IMR-90 (cell line): ENCODE measurements around the gene GLRX2. TPM values are rescaled to one million over a fixed set of nuclear protein-coding genes. Genes with fewer than 3 reads are reported as not detected.

ENCODE experiments used
- ATAC-seq: fragments of 200-7000 bp; cut with Tn5 transposase; 2 replicates; pipeline ENCODE4 v1.9.1; 2020; ENCODE audit warnings: low read depth, mild to moderate bottlenecking, moderate library complexity
- BruUV-seq: library from RNA; stranded (reverse); fragments of 400-500 nt; replicated peaks from 2 replicates; lab custom pipeline; 2021; lab: Mats Ljungman, UMichigan
- CTCF ChIA-PET: fragments of 300-600 bp; formaldehyde crosslinking; extraction: SDS; loops from one replicate; lab custom pipeline; 2021; ENCODE audit warnings: antibody characterized with exemption; lab: Yijun Ruan, JAX
- POLR2A ChIA-PET: fragments of 300-600 bp; sonication (Branson Sonifier 250); formaldehyde crosslinking; loops from one replicate; lab custom pipeline; 2022; ENCODE audit warnings: antibody characterized with exemption; ENCODE audit not compliant: unreplicated experiment; lab: Charles Lee
- DNase-seq: peaks from one replicate; pipeline ENCODE4 v3.0.0; 2013
- H2AFZ ChIP-seq: replicated peaks from 2 replicates; pipeline ENCODE3; 2013; ENCODE audit warnings: low read length, mild to moderate bottlenecking; ENCODE audit not compliant: poor library complexity
- H2AK5ac ChIP-seq: 2 replicates; pipeline ENCODE4 v1.6.1; 2013; ENCODE audit warnings: low read depth, low read length, inconsistent platforms
- H2AK9ac ChIP-seq: replicated peaks from 2 replicates; pipeline ENCODE3; 2013; ENCODE audit warnings: mild to moderate bottlenecking, low read depth, low read length, moderate library complexity; ENCODE audit not compliant: poor library complexity
- H2BK120ac ChIP-seq: 2 replicates; pipeline ENCODE4 v1.6.1; 2013; ENCODE audit warnings: low read depth, low read length, inconsistent platforms
- H2BK15ac ChIP-seq: 3 replicates; pipeline ENCODE4 v1.6.1; 2013; ENCODE audit warnings: low read depth, low read length, inconsistent platforms
- H2BK20ac ChIP-seq: 2 replicates; pipeline ENCODE4 v1.6.1; 2013; ENCODE audit warnings: low read depth, mild to moderate bottlenecking, inconsistent platforms, low read length, moderate library complexity
- H2BK5ac ChIP-seq: 2 replicates; pipeline ENCODE4 v1.6.1; 2013; ENCODE audit warnings: mild to moderate bottlenecking, low read depth, low read length, inconsistent platforms; ENCODE audit not compliant: poor library complexity, severe bottlenecking
- H3K14ac ChIP-seq: replicated peaks from 2 replicates; pipeline ENCODE4 v1.6.1; 2013; ENCODE audit warnings: low read depth, low read length, inconsistent platforms
- H3K18ac ChIP-seq: 2 replicates; pipeline ENCODE4 v1.6.1; 2013; ENCODE audit warnings: low read depth, low read length, control low read depth
- H3K23ac ChIP-seq: 2 replicates; pipeline ENCODE4 v1.6.1; 2013; ENCODE audit warnings: low read depth, low read length, inconsistent platforms
- H3K27ac ChIP-seq: 2 replicates; pipeline ENCODE4 v1.5.1; 2013; ENCODE audit warnings: mild to moderate bottlenecking, control low read depth, low read length; ENCODE audit not compliant: insufficient read depth
- H3K27me3 ChIP-seq: 2 replicates; pipeline ENCODE4 v1.6.1; 2013; ENCODE audit warnings: low read length; ENCODE audit not compliant: control insufficient read depth, insufficient read depth
- H3K36me3 ChIP-seq: 2 replicates; pipeline ENCODE4 v1.6.1; 2013; ENCODE audit warnings: low read length, mixed read lengths; ENCODE audit not compliant: control insufficient read depth, insufficient read depth
- H3K4ac ChIP-seq: 2 replicates; pipeline ENCODE4 v1.6.1; 2013; ENCODE audit warnings: low read depth, low read length, inconsistent platforms
- H3K4me1 ChIP-seq: 2 replicates; pipeline ENCODE4 v1.6.1; 2013; ENCODE audit warnings: low read length, mixed read lengths; ENCODE audit not compliant: control insufficient read depth, insufficient read depth
- H3K4me2 ChIP-seq: 2 replicates; pipeline ENCODE4 v1.6.1; 2013; ENCODE audit warnings: low read depth, mild to moderate bottlenecking, control low read depth, low read length, moderate library complexity
- H3K4me3 ChIP-seq: 2 replicates; pipeline ENCODE4 v1.5.1; 2013; ENCODE audit warnings: low read depth, mild to moderate bottlenecking, control low read depth, low read length, moderate library complexity; ENCODE audit not compliant: insufficient read depth
- H3K56ac ChIP-seq: 2 replicates; pipeline ENCODE4 v1.6.1; 2013; ENCODE audit warnings: low read length, inconsistent platforms; ENCODE audit not compliant: insufficient read depth; ENCODE audit errors: extremely low read depth
- H3K79me1 ChIP-seq, 2 experiments: 2 replicates each; pipeline ENCODE4 v1.6.1; 2013; ENCODE audit warnings: low read length in 2 of 2, inconsistent platforms in 1 of 2, low read depth in 1 of 2
- H3K9ac ChIP-seq: 2 replicates; pipeline ENCODE4 v1.6.1; 2013; ENCODE audit warnings: low read depth, low read length, control low read depth
- H3K9me1 ChIP-seq: 2 replicates; pipeline ENCODE4 v1.6.1; 2013; ENCODE audit warnings: low read length, inconsistent platforms; ENCODE audit not compliant: insufficient read depth
- H3K9me3 ChIP-seq: 2 replicates; pipeline ENCODE4 v1.6.1; 2013; ENCODE audit warnings: low read length; ENCODE audit not compliant: control insufficient read depth, insufficient read depth
- H4K20me1 ChIP-seq: 2 replicates; pipeline ENCODE4 v1.6.1; 2013; ENCODE audit warnings: low read length, inconsistent platforms; ENCODE audit not compliant: insufficient read depth
- H4K5ac ChIP-seq: 2 replicates; pipeline ENCODE4 v1.6.1; 2013; ENCODE audit warnings: mild to moderate bottlenecking, low read depth, low read length, control low read depth
- H4K8ac ChIP-seq, 2 experiments: 2 replicates each; pipeline ENCODE4 v1.6.1; 2013; ENCODE audit warnings: low read depth in 2 of 2, low read length in 2 of 2, control low read depth in 1 of 2, inconsistent platforms in 1 of 2
- H4K91ac ChIP-seq: 2 replicates; pipeline ENCODE4 v1.6.1; 2013; ENCODE audit warnings: low read depth, low read length, inconsistent platforms; ENCODE audit not compliant: insufficient read depth
- MXI1 ChIP-seq: IDR thresholded peaks from 2 replicates; pipeline ENCODE4 v1.6.1; 2012; ENCODE audit warnings: low read depth, mild to moderate bottlenecking, low read length, moderate library complexity, borderline replicate concordance
- RCOR1 ChIP-seq: IDR thresholded peaks from 2 replicates; pipeline ENCODE4 v1.6.1; 2012; ENCODE audit warnings: mild to moderate bottlenecking, low read length, improper control_type of control experiment; ENCODE audit not compliant: insufficient replicate concordance
- SMC3 ChIP-seq: fragments of 150-350 bp; IDR thresholded peaks from 2 replicates; pipeline ENCODE4 v1.6.1; 2016; ENCODE audit warnings: low read depth, mild to moderate bottlenecking, antibody characterized with exemption, low read length, moderate library complexity
- WGBS, 2 experiments: methylation state at CpG; one replicate each; pipeline versions ENCODE4 v1.1.5 to v1.1.7; 2013; ENCODE audit warnings: missing lambda C conversion rate in 2 of 2; ENCODE audit not compliant: insufficient read length in 1 of 2; ENCODE audit errors: extremely low coverage in 2 of 2; 5-methylcytosine and 5-hydroxymethylcytosine counted together
- dilution Hi-C: fragments of 300-500 bp; cut with HindIII; formaldehyde crosslinking; loops from one replicate; pipeline ENCODE4 v1.14.3; 2018; ENCODE audit warnings: low sequenced_read_pairs; ENCODE audit not compliant: unreplicated experiment
- in situ Hi-C: fragments of 300-500 bp; cut with MboI; formaldehyde crosslinking; loops from 3 replicates; pipeline ENCODE4 v1.14.3; 2019; ENCODE audit warnings: low sequenced_read_pairs, inconsistent platforms, mixed read lengths
- intact Hi-C: fragments of 100-400 bp; cut with micrococcal nuclease; formaldehyde crosslinking; loops from 2 replicates; pipeline ENCODE4 v1.10.0; 2022
- polyA plus RNA-seq, 3 experiments: library from polyadenylated mRNA; depleted of rRNA; stranded (reverse); fragments of >200 nt; gene quantifications; 2 replicates each; pipeline ENCODE4 v1.2.3, GENCODE V29; 2012; ENCODE audit warnings: low replicate concordance in 1 of 3
- total RNA-seq: library from RNA; depleted of rRNA; stranded (reverse); fragments of >200 nt; gene quantifications from 2 replicates; pipeline ENCODE4 v1.2.3, GENCODE V29; 2012

The GLRX2 gene
- total and polyA plus RNA-seq, 2 of the 4 experiments (the other 2 are of a cell fraction) = 2.0 to 15.9 TPM

GRCh38 chr1:193058529-193059281, 46.5 kb downstream of the GLRX2 start:
- H3K4me3 ChIP-seq = peak overlapping the region; percentile 82
- ChIA-PET CTCF (interaction anchor here (0.6 kb wide), 1 partner anchor 126 kb away, joined by 3 read pairs; no protein-coding TSS in a partner anchor), POLR2A (interaction anchor here (0.5 to 0.7 kb wide), 2 partner anchors 80 to 244 kb away, joined by 3 to 4 read pairs; no protein-coding TSS in a partner anchor)
- H3K27ac ChIP-seq = peak overlapping the region; percentile 58
- H4K8ac ChIP-seq = peak overlapping the region; percentile 69 to 79
- peak overlapping the region; percentile 96 for H2AFZ ChIP-seq
- peak overlapping the region; percentile 38 for H2BK5ac ChIP-seq
- no peak overlapping the region for H3K18ac ChIP-seq
- intact Hi-C loops (loop anchor here (1.0 to 2.0 kb wide), 2 partner anchors 46 to 64 kb away; partner anchors contain the start of genes CDC73 and GLRX2), dilution Hi-C loops (no loop called here), in situ Hi-C loops (no loop called here)
- H3K4me1 ChIP-seq = peaks cover 2% of the 10 kb centered on the region; the same call in 1 of the 2 replicates
- TF ChIP-seq SMC3 (no peak), RCOR1 (no peak), MXI1 (0 out of 2 replicates have a peak, but pooled peaks have one; percentile 24)
- peak overlapping the region; percentile 83 for H3K14ac ChIP-seq
- H2BK15ac ChIP-seq = no peak overlapping the region
- peak overlapping the region; percentile 86 for H2AK5ac ChIP-seq
- H3K56ac ChIP-seq = peak overlapping the region; percentile 68; the same call in 1 of the 2 replicates
- peaks cover 11 to 40% of the 10 kb centered on the region in 2 experiments; a peak in 3 of 4 replicates for H3K79me1 ChIP-seq
- DNase-seq = peak; percentile 56
- H3K9ac ChIP-seq = peak overlapping the region; percentile 77
- peak overlapping the region; percentile 90 for H3K4me2 ChIP-seq
- peak overlapping the region; percentile 63 for H2AK9ac ChIP-seq
- ATAC-seq = peak; percentile 2; the same call in 1 of the 2 replicates
- WGBS, 2 experiments = 1% methylated on average over 11 of the region's 37 CpGs; no CpG with 5 or more reads in 1 of the 2 experiments
- no TSS peak for BruUV-seq
- H3K4ac ChIP-seq = peak overlapping the region; percentile 73
- H4K91ac ChIP-seq = peak overlapping the region; percentile 36; the same call in 1 of the 2 replicates
- no peaks in the 10 kb centered on the region for H3K27me3 ChIP-seq
- H3K23ac ChIP-seq = peak overlapping the region; percentile 94; the same call in 1 of the 2 replicates
- no peaks in the 10 kb centered on the region for H3K36me3 ChIP-seq
- no peak overlapping the region for H2BK120ac ChIP-seq
- H3K9me1 ChIP-seq = peaks cover 3% of the 10 kb centered on the region
- no peak overlapping the region for H2BK20ac ChIP-seq
- no peak overlapping the region; the same call in 1 of the 2 replicates for H4K5ac ChIP-seq
- peaks cover 6% of the 10 kb centered on the region; the same call in 1 of the 2 replicates for H4K20me1 ChIP-seq
- H3K9me3 ChIP-seq = no peaks in the 10 kb centered on the region
